AG20443 (cell line): ENCODE measurements around the gene SH3D21.

ENCODE experiments used
- DNase-seq: peaks from one replicate; pipeline ENCODE4 v3.0.0; 2012; ENCODE audit warnings: low spot score, mixed read lengths

Gene SH3D21

DNA sequence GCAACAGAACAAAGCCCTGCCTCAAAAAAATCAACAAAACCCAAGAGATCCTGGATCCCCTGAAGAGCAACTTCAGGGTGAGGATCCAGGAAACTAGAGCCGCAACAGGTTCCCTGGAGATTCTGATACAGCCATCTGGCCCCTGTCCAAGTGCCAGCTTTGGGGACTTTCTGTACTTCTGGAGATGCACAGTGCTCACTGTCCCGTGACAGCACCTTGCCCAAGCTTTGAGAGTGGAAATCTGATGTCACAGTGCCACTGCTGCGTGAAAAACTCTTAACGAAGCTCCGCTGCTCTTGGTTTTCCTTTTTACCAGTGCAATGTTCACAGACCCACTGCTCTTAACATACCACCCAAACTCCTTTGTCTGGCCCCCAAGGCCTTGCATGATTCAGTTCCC is 53.2 kb downstream of the SH3D21 start:
- no peak for DNase-seq

DNA sequence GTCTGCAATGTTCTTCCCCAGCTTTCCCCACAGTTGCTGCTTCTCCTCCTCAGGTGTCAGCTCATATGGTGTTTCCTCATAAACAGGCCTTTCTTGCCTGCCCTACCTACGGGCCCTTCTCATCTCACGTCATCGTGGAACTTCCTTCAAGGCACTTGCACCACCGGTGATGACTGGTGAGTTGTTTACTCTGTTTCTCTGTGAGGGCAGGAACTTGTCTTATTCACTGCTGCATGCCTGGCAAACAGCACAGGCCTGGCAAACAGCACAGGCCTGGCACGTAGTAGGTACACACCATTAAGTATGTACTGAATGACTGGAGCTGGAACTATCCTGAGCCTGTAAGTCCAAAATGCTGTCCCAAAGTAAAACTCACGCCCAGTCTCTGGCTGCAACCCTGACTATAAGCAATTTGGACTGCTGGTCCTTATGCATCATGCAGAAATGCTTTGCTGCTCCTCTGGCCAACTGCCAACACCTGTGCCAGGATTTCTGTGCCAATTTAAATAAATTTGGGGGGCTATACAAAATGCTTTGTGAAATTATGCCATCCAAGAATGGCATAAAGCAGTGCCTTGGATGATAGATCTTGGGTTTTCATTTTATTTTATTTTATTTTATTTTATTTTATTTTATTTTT is 53.9 kb downstream of the SH3D21 start:
- no peak for DNase-seq

DNA sequence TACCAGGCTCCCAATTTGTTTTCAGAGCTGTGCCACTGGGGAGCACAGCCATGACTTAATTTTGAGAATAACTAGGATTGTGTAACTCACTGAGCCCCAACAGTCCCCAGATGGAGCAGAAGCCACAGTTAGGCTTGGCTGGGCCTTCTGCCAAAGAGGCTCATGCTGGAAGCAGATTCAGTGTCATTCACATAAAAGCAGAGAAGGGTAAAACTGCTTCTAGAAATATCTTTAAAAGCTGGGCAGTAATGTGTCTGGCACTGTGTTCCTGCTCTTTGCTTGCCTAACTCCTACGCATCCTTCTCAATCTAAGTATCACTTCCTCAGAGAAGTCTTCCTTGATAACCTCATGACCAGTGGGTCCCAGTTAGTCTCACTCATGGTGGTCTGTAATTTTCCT is 59.2 kb downstream of the SH3D21 start:
- peak; percentile 67 for DNase-seq

DNA sequence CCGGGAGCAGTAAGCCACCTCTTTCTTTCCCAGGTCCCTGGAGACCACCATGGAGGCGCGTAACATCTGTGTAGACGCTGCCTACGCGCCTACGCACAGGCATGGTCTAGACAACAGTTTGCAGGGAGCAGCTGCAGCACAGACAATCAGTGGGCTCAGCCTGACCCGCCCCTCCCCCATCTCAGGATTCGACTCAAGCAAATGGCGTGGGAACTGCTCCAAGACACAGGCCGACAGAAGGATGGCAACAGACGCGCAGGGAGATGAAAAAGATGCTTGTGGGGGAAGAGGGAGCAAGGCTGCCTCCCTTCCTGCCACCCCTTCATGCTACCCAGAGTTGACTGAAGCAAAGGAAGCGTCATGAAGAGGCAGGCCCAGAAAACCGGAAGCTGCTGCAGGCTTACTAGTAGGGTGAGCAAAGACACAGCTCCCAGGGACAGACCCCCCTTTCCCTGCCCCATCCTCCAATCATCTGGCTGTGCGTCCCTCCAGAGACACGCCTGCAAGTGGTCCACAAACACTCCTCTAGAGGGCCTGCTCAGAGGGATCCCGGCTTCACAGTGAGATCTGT is 60.0 kb downstream of the SH3D21 start:
- DNase-seq = no peak

DNA sequence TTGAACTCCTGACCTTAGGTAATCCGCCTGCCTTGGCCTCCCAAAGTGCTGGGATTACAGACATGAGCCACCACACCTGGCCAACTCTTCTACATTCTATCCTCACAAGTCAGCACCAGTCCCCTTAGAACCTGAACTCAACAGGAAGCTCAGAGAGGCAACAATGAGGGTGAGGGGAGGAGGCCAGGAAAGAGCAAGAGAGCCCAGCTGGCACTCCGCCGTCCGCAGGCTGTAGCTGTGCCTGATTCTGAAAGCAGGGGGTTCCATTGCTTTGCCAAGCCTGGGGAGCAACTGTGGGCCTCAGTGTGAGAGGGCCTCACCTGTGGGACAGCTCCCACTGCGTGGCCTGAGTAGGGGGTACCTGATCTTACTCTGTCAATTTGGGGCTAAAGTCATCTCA is 60.9 kb downstream of the SH3D21 start:
- no peak for DNase-seq

DNA sequence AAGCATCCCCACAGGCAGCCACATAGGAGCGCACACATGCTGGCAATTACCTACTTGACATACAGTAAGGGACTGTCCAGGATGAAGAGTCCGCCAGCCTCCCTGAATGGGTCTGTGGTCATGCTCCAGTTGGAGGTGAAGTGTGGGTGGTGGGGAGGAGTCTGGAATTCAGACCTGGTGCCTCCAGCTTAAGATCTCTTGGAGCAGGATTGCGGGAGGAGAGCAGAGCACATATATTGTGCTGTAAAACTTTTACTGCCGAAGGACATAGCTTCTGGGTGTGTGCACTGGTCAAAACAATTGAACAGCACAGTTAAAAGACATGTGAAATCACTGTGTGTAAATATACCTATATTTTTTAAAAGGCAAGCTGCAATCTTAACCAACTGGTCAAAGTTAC is 61.6 kb downstream of the SH3D21 start:
- no peak for DNase-seq

DNA sequence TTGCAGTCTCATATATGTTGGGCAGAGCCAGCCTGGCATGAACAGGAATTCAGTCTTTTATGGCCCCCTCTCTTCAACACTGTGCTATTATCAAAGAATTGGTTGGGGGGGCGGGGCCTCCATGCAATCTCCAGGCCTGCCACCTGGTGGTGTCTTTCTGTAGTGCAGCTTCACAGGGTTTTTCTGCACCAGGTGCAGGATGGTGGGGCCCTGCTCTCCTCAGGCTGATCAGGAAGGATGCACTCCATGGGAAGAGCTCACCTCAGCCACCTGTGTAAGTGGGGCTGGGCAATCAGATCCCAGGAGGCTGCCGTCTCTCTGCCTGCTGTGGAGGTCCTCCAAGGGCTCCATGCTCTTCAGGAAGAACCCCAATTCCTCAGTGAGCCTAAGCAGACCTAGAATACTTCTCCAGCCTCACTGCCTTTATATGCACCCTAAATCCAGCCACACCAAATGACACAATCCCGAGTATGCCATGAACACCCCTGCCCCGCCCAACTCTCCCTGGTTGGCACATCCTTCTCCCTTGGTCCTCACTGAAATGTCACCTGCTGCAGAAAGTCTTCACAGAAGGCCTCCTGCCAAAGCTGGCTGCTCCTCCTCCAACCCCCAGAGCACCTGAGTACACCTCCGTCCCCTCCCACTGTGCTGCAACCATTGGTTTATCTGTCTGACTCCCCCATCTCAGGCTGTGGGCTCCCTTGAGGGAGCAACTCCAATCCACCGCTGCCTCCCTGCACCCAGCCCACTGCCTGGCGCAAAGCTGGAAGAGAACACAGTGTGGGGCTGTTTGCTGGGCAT is 63.1 kb downstream of the SH3D21 start:
- DNase-seq = peak; percentile 85
